Cardiac fibroblast (primary cell): Measurements from ENCODE around the gene TRIM45.
"Not testable (repeated sequence)": the region's sequence is repeated elsewhere in the genome, so short reads cannot be mapped to it uniquely, and the experiment has no call there.

Experiments used
- DNase-seq, 2 donors: peaks; one replicate each; pipeline versions ENCODE4 v3.0.0 to v3.0.0-alpha.2; 2010; ENCODE audit warnings: low read depth in 2 of 2
- H3K4me3 ChIP-seq, 2 donors: replicated peaks in 1 of 2; 1 replicate in 1 of 2; 2 replicates in 1 of 2; pipeline ENCODE4 v1.5.1; 2011; ENCODE audit warnings: low read depth in 2 of 2, low read length in 2 of 2, mild to moderate bottlenecking in 2 of 2, moderate library complexity in 1 of 2
- TF ChIP-seq, protein P1 (sequence below): IDR thresholded peaks from one replicate; pipeline ENCODE4 v1.5.1; 2011; ENCODE audit warnings: low read depth, mild to moderate bottlenecking, low read length, inconsistent platforms

TRIM45 gene

DNA sequence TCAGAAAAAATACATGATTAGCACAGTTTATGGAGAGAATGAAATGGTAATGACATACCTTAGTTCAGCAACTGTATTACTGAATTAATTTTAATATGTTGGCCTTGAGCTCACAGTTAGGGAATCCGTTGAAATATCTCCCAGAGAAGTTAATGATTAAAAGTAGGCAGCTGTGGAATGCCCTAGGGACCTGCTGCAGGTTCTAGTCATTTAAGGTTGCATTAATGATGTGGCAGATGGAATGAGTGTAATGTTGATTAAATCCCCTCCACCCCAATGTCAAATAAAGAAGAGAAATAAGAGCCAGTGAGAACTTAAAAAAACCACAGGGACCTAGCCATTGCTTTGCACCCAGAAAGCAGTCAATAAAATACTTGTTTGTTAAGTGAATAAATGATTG lies 40.3 kb upstream of the TRIM45 start:
- TF ChIP-seq, protein P1, sequence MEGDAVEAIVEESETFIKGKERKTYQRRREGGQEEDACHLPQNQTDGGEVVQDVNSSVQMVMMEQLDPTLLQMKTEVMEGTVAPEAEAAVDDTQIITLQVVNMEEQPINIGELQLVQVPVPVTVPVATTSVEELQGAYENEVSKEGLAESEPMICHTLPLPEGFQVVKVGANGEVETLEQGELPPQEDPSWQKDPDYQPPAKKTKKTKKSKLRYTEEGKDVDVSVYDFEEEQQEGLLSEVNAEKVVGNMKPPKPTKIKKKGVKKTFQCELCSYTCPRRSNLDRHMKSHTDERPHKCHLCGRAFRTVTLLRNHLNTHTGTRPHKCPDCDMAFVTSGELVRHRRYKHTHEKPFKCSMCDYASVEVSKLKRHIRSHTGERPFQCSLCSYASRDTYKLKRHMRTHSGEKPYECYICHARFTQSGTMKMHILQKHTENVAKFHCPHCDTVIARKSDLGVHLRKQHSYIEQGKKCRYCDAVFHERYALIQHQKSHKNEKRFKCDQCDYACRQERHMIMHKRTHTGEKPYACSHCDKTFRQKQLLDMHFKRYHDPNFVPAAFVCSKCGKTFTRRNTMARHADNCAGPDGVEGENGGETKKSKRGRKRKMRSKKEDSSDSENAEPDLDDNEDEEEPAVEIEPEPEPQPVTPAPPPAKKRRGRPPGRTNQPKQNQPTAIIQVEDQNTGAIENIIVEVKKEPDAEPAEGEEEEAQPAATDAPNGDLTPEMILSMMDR = no peak
- H3K4me3 ChIP-seq = no peak overlapping the region
- DNase-seq = no peak

DNA sequence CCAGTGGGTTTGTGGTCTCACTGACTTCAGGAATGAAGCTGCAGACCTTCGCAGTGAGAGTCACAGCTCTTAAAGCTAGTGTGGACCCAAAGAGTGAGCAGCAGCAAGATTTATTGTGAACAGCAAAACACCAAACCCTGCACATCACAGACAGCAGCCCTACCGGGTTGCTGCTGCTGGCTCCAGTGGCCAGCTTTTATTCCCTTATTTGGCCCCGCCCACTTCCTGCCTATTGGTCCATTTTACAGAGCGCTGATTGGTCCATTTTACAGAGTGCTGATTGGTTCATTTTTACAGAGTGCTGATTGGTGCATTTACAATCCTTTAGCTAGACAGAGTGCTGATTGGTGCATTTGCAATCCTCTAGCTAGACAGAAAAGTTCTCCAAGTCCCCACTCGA lies 29.8 kb upstream of the TRIM45 start:
- H3K4me3 ChIP-seq, DNase-seq: not testable (repeated sequence)

DNA sequence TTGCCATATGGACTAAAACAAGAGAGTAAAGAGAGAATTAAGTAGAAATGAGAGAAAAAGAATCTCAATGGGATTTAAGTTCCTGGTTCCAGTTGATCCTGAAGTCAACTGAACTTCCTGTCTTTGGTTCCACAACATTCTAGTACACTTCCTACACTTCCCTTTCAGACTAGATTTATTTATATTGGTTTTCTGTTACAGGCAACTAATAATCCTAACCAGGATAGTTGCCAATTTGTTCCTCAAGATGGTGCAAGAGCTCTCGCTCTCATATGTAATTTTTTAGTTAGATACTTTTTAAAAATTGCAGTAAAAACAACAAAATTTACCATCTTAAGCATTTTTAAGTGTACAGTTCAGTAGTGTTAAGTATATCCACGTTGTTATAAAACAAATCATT lies 28.8 kb upstream of the TRIM45 start:
- no peak overlapping the region for H3K4me3 ChIP-seq
- peak in 1 of 2 donors; percentile 14 for DNase-seq
- TF ChIP-seq, protein P1 = no peak

DNA sequence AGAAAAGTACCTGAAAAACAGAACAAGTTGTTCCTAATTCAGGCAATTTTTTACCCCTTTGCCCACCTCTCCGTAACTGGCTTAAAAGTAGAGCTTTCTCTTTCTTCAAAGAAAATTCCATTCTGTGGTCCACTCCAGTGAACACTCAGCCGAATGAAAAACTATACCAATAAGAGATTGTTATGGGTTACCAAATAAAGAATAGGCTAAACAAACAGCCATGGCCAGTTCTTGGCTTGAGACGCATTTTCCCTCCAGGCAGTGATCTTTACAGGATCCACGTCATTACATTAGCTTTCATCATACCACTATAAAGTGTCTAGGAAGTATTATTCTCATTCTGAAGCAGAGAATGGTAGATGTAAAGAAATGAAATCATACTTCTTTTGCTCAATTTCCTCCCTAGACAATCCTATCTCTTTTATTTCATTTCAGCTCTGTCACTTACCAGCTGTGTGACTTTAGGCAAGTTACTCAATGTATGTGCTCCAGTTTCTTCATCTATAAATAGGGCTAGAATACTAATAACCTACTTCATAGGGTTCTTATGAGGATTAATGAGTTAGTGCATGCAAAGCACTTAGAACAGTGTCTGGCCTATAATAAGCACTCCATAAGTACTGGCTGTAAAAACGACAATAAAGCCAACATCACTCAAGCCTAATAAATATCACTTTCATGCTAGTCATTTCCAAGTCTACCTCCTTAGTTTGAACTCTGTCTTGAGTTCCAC lies 26.5 kb upstream of the TRIM45 start:
- H3K4me3 ChIP-seq = no peak overlapping the region
- peak; percentile 13 to 49 for DNase-seq
- TF ChIP-seq, protein P1 = no peak

DNA sequence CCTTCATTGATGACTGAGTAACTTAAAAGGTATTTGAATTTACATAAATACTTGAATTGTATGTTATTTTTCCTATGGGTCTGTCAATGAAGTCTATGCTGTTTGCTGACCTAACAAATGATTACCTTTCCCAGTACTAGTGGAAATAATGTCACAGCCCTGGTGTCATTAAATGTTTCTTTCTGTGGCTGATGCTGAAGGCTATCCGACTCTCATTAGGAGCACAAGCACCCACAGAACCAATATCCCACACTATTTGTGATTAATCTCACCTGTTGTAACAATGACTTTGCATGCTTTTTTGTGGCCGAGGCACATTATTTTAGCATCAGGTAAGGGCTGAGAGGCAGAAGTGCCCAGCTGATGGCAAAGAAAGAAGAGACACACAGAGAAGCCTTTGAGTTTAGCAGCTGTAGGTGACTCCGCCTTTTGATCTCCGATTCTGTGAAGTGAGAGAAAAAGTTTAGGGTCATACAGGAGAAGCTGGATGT lies 25.8 kb upstream of the TRIM45 start:
- no peak for DNase-seq
- no peak overlapping the region for H3K4me3 ChIP-seq
- TF ChIP-seq, protein P1 = no peak

DNA sequence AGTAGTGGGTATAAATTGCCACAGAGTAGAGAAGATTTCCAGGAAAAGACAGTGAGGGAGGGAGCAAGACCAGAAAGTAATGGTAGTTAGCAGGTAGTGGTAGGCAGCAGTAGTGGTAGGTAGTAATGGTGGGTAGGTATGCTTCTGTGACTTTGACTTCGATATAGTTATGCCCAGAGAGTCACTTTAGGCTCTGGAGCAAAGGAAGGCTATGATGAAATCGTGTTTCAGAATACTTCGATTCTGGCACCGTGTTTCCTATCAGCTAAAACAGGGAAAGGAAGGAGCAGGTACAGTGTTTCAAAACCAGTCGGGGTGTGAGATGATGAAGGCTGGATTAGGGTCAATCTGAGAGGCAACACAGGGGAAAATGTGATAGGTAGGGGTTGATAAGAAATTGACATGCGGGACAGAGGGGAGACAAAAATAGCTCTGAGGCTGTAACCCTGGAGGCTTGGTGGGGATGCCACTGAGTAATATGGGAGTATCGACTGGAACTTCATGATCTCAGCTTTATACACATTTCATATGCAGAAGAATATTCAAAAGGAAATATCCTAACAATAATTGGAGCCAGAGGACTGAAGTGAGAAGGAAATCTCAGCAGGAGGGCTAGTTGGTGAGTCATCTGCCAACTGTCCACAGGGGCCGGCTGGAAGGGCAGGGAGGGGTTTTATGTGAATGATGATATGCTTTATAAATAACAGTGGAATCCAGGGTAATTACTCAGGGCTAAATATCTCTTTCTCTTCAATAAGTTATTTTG lies 25.2 kb upstream of the TRIM45 start:
- peak; percentile 75 to 87 for DNase-seq
- H3K4me3 ChIP-seq = no peak overlapping the region
- TF ChIP-seq, protein P1 = no peak

DNA sequence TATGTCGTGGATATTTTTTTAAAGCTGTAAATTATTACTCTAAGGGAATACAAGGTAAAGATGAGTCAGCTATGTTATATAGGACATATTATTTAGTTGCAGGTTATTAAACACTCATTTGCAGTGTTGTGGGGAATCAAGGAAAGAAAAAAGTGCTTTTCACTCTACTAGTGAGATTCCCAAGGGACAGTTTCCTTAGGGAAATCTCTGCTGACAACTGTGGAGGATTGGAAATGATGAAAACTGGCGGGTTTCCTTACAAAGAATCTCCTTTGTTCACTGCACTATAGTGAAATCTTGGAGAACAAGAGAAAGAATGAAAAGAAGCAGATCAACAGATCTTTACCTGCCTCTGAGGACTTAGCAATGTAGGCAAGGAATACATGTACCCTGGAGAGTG lies 24.5 kb upstream of the TRIM45 start:
- DNase-seq = no peak
- TF ChIP-seq, protein P1 = no peak
- H3K4me3 ChIP-seq = no peak overlapping the region
